PFSK-1 (cell line): ENCODE data around the gene TMEM94.

Experiments used
- FOXP2 ChIP-seq: optimal IDR thresholded peaks from 2 replicates; pipeline ENCODE3; 2011; ENCODE audit warnings: borderline replicate concordance, control low read depth, inconsistent platforms; ENCODE audit not compliant: insufficient read depth; ENCODE audit errors: extremely low read length, extremely low read depth
- POLR2AphosphoS5 ChIP-seq: IDR thresholded peaks from 2 replicates; pipeline ENCODE4 v1.6.1; 2012; ENCODE audit warnings: low read depth, mild to moderate bottlenecking, control low read depth, low read length, moderate library complexity
- REST ChIP-seq, 2 experiments: IDR thresholded peaks; 2 replicates each; pipeline versions ENCODE4 v1.6.1 to v1.8.0; 2011 to 2012; ENCODE audit warnings: low read depth in 2 of 2, low read length in 2 of 2, control low read depth in 1 of 2, inconsistent platforms in 1 of 2, mild to moderate bottlenecking in 1 of 2, moderate library complexity in 1 of 2; ENCODE audit not compliant: insufficient read depth in 1 of 2
- SIN3A ChIP-seq: IDR thresholded peaks from 2 replicates; pipeline ENCODE4 v1.6.1; 2012; ENCODE audit warnings: mild to moderate bottlenecking, low read length, moderate library complexity, borderline replicate concordance; ENCODE audit not compliant: insufficient read depth
- TAF1 ChIP-seq: IDR thresholded peaks from 2 replicates; pipeline ENCODE4 v1.6.1; 2012; ENCODE audit warnings: low read length, control low read depth, borderline replicate concordance; ENCODE audit not compliant: insufficient read depth

Gene TMEM94

GRCh38 chr17:75521951-75522727, 65.7 kb downstream of the TMEM94 start:
- TF ChIP-seq FOXP2 = no peak

- TF ChIP-seq TAF1 (no peak), POLR2AphosphoS5 (no peak), FOXP2 (no peak), REST (IDR thresholded peaks at IDR 0.05; ENCODE audit: insufficient read depth in 1 of 2, low read depth in 2 of 2, low read length in 2 of 2) (no peak), SIN3A (no peak)
Measured at GRCh38 chr17:75523647-75524046, 67.2 kb downstream of the TMEM94 start.

GRCh38 chr17:75524269-75524969, 68.0 kb downstream of the TMEM94 start:
- TF ChIP-seq POLR2AphosphoS5 (no peak), FOXP2 (no peak), SIN3A (no peak), TAF1 (no peak), REST (IDR thresholded peaks at IDR 0.05; ENCODE audit: insufficient read depth in 1 of 2, low read depth in 2 of 2, low read length in 2 of 2) (no peak)

GRCh38 chr17:75524970-75525805, 68.8 kb downstream of the TMEM94 start, which contains the start of gene LLGL2:
Gene LLGL2, plus strand, starts transcription at chr17:75525697. Its CDS starts 17,730 bp downstream, at chr17:75543427.
- TF ChIP-seq POLR2AphosphoS5 = no peak
- TF ChIP-seq REST (IDR thresholded peaks at IDR 0.05; ENCODE audit: insufficient read depth in 1 of 2, low read depth in 2 of 2, low read length in 2 of 2) = no peak
- TF ChIP-seq TAF1 = no peak
- no peak for TF ChIP-seq FOXP2
- TF ChIP-seq SIN3A = no peak

- TF ChIP-seq TAF1 (no peak), REST (IDR thresholded peaks at IDR 0.05; ENCODE audit: insufficient read depth in 1 of 2, low read depth in 2 of 2, low read length in 2 of 2) (no peak), POLR2AphosphoS5 (no peak), FOXP2 (no peak)
Measured at GRCh38 chr17:75525806-75526554, 69.5 kb downstream of the TMEM94 start.
